ENCODE results near the gene CCNY. TPM values are rescaled to one million over a fixed set of nuclear protein-coding genes. Genes with fewer than 3 reads are reported as not detected.

The CCNY gene
- total RNA-seq, 2 experiments from 2014 or later = 42.2 to 48.8 TPM

DNA sequence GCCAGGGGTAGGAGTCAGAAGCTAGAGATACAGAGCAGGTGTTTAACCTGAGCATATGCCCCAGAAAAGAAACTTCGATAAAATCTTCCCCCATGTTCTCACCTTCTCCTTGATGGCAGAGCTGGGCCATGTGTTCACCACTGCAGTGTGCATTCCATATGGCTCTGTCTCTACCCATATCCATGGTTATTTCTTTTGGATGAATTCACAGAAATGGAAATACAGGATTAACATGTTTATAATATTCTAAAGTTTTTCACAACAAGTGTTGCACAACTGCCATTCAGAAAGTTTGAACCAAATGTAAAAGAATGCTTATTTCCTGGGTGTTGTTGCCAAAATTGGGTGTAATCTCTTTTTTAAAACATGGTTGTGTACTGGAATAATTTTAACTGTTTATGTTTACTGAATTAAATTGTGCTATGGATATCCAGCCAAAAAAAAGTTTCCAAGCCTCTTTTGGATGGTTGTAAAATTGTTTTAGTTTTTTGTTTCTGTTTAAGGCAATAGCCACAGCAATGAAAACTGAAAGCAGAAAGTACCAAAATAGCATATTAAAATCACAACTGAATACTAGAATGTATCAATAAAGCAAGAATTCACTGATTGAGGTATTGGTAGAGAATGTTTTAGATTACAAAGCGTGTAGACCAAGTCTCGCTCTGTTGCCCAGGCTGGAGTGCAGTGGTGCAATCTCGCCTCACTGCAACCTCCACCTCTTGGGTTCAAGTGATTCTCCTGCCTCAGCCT lies 19.9 kb upstream of the CCNY start:
- H3K27me3 Mint-ChIP-seq = no peaks in the 10 kb centered on the region
- peaks cover 2% of the 10 kb centered on the region for H3K4me1 Mint-ChIP-seq (ENCODE audit: low read depth)
- peaks cover 15% of the 10 kb centered on the region for H3K9me3 Mint-ChIP-seq
- ChIA-PET CTCF (interaction anchor here (1.0 kb wide), 1 partner anchor 11 kb away, joined by 4 read pairs; no protein-coding TSS in a partner anchor), POLR2A (no interaction called here)
- intact Hi-C loops (cut with micrococcal nuclease) = no loop called here
- DNase-seq = no peak
- H3K36me3 Mint-ChIP-seq (ENCODE audit: low read depth) = peaks cover 23% of the 10 kb centered on the region
- no peak overlapping the region for H3K27ac Mint-ChIP-seq
- TF ChIP-seq, protein P1, sequence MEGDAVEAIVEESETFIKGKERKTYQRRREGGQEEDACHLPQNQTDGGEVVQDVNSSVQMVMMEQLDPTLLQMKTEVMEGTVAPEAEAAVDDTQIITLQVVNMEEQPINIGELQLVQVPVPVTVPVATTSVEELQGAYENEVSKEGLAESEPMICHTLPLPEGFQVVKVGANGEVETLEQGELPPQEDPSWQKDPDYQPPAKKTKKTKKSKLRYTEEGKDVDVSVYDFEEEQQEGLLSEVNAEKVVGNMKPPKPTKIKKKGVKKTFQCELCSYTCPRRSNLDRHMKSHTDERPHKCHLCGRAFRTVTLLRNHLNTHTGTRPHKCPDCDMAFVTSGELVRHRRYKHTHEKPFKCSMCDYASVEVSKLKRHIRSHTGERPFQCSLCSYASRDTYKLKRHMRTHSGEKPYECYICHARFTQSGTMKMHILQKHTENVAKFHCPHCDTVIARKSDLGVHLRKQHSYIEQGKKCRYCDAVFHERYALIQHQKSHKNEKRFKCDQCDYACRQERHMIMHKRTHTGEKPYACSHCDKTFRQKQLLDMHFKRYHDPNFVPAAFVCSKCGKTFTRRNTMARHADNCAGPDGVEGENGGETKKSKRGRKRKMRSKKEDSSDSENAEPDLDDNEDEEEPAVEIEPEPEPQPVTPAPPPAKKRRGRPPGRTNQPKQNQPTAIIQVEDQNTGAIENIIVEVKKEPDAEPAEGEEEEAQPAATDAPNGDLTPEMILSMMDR (IDR thresholded peaks at IDR 0.05) = no peak
- no peak overlapping the region for H3K4me3 Mint-ChIP-seq
- no peak for ATAC-seq

DNA sequence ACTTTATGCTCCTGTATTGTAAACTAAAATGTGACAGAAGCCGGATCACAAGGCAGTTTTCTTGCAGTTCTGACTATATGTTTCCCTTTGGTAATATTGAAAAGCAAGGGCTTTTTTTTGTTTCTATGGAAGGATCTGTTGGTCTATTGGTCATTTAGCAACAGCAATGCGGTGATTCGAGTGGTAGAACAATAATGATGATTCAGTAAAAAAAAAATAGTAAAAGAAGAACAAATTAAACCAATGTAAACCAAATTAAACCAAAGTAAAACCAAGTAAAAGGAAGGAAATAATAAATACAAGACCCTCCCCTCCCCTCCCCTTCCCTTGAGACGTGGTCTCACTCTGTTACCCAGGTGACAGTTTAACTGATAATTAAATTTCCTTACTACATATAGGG lies 17.8 kb upstream of the CCNY start:
- DNase-seq (no peak), ATAC-seq (no peak)
- ChIA-PET CTCF (no interaction called here), POLR2A (interaction anchor here (1.3 kb wide), 1 partner anchor 96 kb away, joined by 3 read pairs; no protein-coding TSS in a partner anchor)
- no peak overlapping the region for H3K27ac Mint-ChIP-seq
- TF ChIP-seq, protein P1 (IDR thresholded peaks at IDR 0.05) = no peak
- no peak overlapping the region for H3K4me3 Mint-ChIP-seq
- H3K36me3 Mint-ChIP-seq (ENCODE audit: low read depth) = peaks cover 34% of the 10 kb centered on the region
- intact Hi-C loops (cut with micrococcal nuclease) = no loop called here
- peaks cover 5% of the 10 kb centered on the region for H3K4me1 Mint-ChIP-seq (ENCODE audit: low read depth)
- H3K27me3 Mint-ChIP-seq = no peaks in the 10 kb centered on the region
- H3K9me3 Mint-ChIP-seq = peaks cover 15% of the 10 kb centered on the region

DNA sequence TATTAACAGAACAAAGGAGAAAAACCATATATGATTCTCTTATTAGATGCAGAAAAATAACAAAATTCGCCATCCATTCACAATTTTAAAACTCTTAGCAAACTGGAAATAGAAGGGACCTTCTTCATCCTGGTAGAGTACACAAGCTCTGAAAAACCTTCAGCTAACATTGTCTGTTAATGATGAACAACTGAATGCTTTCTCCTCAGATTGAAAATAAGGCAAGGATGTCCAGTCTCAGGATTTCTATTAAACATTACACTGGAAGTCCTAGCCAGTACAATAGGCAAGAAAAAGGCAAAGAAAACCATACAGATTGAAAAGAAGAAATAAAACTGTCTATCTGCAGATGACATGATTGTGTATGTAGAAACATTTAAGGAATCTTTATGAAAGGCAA lies 16.0 kb upstream of the CCNY start:
- TF ChIP-seq, protein P1 (IDR thresholded peaks at IDR 0.05) = no peak
- POLR2A ChIA-PET = no interaction called here
- H3K9me3 Mint-ChIP-seq = peaks cover 9% of the 10 kb centered on the region
- no peak overlapping the region for H3K27ac Mint-ChIP-seq
- intact Hi-C loops (cut with micrococcal nuclease) = no loop called here
- no peaks in the 10 kb centered on the region for H3K27me3 Mint-ChIP-seq
- peaks cover 28% of the 10 kb centered on the region for H3K36me3 Mint-ChIP-seq (ENCODE audit: low read depth)
- peaks cover 9% of the 10 kb centered on the region for H3K4me1 Mint-ChIP-seq (ENCODE audit: low read depth)
- DNase-seq = no peak
- CTCF ChIA-PET = no interaction called here
- ATAC-seq = no peak
- H3K4me3 Mint-ChIP-seq = no peak overlapping the region

DNA sequence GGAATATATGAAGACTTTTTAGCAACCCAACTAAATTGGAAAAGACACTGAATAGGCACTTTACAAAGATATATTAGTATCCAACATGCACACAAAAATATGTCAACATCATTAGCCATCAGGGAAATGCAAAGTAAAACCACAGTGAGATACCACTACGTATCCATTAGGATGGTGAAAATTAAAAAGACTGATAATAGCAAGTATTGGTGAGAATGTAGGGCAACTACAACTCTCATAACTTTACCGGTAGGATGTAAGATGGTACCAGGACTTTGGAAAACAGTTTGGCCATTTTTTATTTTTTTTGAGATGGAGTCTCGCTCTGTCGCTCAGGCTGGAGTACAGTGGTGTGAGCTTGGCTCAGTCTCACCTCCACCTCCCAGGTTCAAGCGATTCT lies 13.7 kb upstream of the CCNY start:
- Mint-ChIP-seq H3K36me3 (ENCODE audit: low read depth) (peaks cover 23% of the 10 kb centered on the region), H3K4me3 (no peak overlapping the region), H3K9me3 (peaks cover 4% of the 10 kb centered on the region), H3K27ac (no peak overlapping the region), H3K4me1 (ENCODE audit: low read depth) (peaks cover 8% of the 10 kb centered on the region), H3K27me3 (no peaks in the 10 kb centered on the region)
- ChIA-PET POLR2A (no interaction called here), CTCF (no interaction called here)
- TF ChIP-seq, protein P1 (IDR thresholded peaks at IDR 0.05) = no peak
- ATAC-seq = no peak
- intact Hi-C loops (cut with micrococcal nuclease) = no loop called here
- DNase-seq = no peak

DNA sequence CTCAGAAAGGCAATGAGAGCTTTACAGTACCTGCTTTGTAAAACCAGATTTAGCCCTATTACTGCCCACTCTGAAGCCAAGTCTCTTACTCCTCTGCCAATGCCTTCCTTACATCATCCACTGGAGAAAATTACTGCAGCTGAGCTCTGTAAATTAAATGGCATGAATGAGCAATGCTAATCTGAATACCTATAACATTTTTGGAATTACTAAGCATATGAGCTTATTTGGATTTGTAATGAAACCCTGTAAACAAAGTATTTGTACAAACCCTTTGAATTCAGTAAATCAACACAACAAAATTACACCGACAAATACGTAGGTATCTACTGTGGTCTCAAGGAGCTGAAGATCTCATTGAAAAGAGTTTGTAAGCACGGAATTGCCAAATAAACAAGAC lies 12.1 kb upstream of the CCNY start:
- intact Hi-C loops (cut with micrococcal nuclease) = no loop called here
- TF ChIP-seq, protein P1 (IDR thresholded peaks at IDR 0.05) = no peak
- H3K27ac Mint-ChIP-seq = no peak overlapping the region
- no peaks in the 10 kb centered on the region for H3K27me3 Mint-ChIP-seq
- peaks cover 18% of the 10 kb centered on the region for H3K36me3 Mint-ChIP-seq (ENCODE audit: low read depth)
- H3K9me3 Mint-ChIP-seq = peaks cover 4% of the 10 kb centered on the region
- DNase-seq (no peak), ATAC-seq (no peak)
- peaks cover 21% of the 10 kb centered on the region for H3K4me1 Mint-ChIP-seq (ENCODE audit: low read depth)
- CTCF ChIA-PET = no interaction called here
- H3K4me3 Mint-ChIP-seq = no peak overlapping the region
- POLR2A ChIA-PET = interaction anchor here (1.0 kb wide), 1 partner anchor 11 kb away, joined by 3 read pairs; no protein-coding TSS in a partner anchor

Data from activated CD8-positive, alpha-beta T cell treated with anti-CD3 and anti-CD28 coated beads for 36 hours (primary cell).